Neural crest cell (in vitro differentiated cells): ENCODE results near the gene SPHK1. TPM values are rescaled to one million over a fixed set of nuclear protein-coding genes. Genes with fewer than 3 reads are reported as not detected.
A peak's percentile ranks its signal among the peaks of the same experiment; 100 is the strongest.

Source experiments
- DNase-seq: peaks from one replicate; pipeline ENCODE4 v3.0.0; 2021; ENCODE audit warnings: low read depth, mixed read lengths, low spot score
- H3K27ac Mint-ChIP-seq: one replicate; pipeline ENCODE4 v1.8.0; 2021; ENCODE audit warnings: mild to moderate bottlenecking, mixed read lengths; ENCODE audit not compliant: unreplicated experiment
- H3K27me3 Mint-ChIP-seq: 2 replicates; pipeline ENCODE4 v1.8.0; 2021; ENCODE audit warnings: low read depth, mild to moderate bottlenecking, mixed read lengths
- H3K36me3 Mint-ChIP-seq: 2 replicates; pipeline ENCODE4 v1.8.0; 2021; ENCODE audit warnings: low read depth, mild to moderate bottlenecking, mixed read lengths
- H3K4me1 Mint-ChIP-seq: 2 replicates; pipeline ENCODE4 v1.8.0; 2021; ENCODE audit warnings: mixed read lengths
- H3K4me3 Mint-ChIP-seq: one replicate; pipeline ENCODE4 v1.8.0; 2021; ENCODE audit warnings: mild to moderate bottlenecking, mixed read lengths
- H3K9me3 Mint-ChIP-seq: 2 replicates; pipeline ENCODE4 v1.8.0; 2021; ENCODE audit warnings: mixed read lengths
- CTCF ChIP-seq: fragments of 200-600 bp; sonication (generic); conservative IDR thresholded peaks from 2 replicates; pipeline ENCODE4 v1.5.0; 2021; ENCODE audit warnings: antibody characterized with exemption, mild to moderate bottlenecking
- total RNA-seq: library from RNA; stranded (reverse); gene quantifications from 2 replicates; pipeline ENCODE4 v1.2.1, GENCODE V29; 2021

Gene SPHK1
- total RNA-seq, 1 donor from 2014 or later: 21.1 TPM

GRCh38 chr17:76371656-76372628, 12.5 kb upstream of the SPHK1 start:
- H3K27ac Mint-ChIP-seq: no peak overlapping the region
- peaks cover 45% of the 10 kb centered on the region for H3K4me1 Mint-ChIP-seq
- no peak overlapping the region for H3K4me3 Mint-ChIP-seq
- no peaks in the 10 kb centered on the region for H3K9me3 Mint-ChIP-seq
- no peak for DNase-seq
- no peak for TF ChIP-seq CTCF
- H3K36me3 Mint-ChIP-seq: no peaks in the 10 kb centered on the region
- H3K27me3 Mint-ChIP-seq: no peaks in the 10 kb centered on the region

- no peak for DNase-seq
- Mint-ChIP-seq H3K27me3 (peaks cover 6% of the 10 kb centered on the region), H3K36me3 (peaks cover 6% of the 10 kb centered on the region), H3K27ac (peak overlapping the region; percentile 27), H3K9me3 (peaks cover 2% of the 10 kb centered on the region), H3K4me3 (no peak overlapping the region), H3K4me1 (peaks cover 51% of the 10 kb centered on the region)
- no peak for TF ChIP-seq CTCF
These were observed 7.9 kb upstream of the SPHK1 start for GRCh38 chr17:76376318-76377133.

- peaks cover 6% of the 10 kb centered on the region for H3K36me3 Mint-ChIP-seq
These were observed 5.7 kb upstream of the SPHK1 start for GRCh38 chr17:76378548-76379274.

GRCh38 chr17:76379275-76379641, 5.2 kb upstream of the SPHK1 start:
- no peak for TF ChIP-seq CTCF
- Mint-ChIP-seq H3K4me3 (peak overlapping the region; percentile 85), H3K9me3 (peaks cover 2% of the 10 kb centered on the region), H3K27ac (no peak overlapping the region), H3K27me3 (peaks cover 15% of the 10 kb centered on the region), H3K36me3 (peaks cover 6% of the 10 kb centered on the region), H3K4me1 (peaks cover 52% of the 10 kb centered on the region)
- DNase-seq: no peak

More at GRCh38 chr17:76378548-76379274, 5.7 kb upstream of the SPHK1 start:
- Mint-ChIP-seq H3K27me3 (peaks cover 14% of the 10 kb centered on the region), H3K4me1 (peaks cover 53% of the 10 kb centered on the region), H3K4me3 (no peak overlapping the region), H3K27ac (no peak overlapping the region), H3K9me3 (peaks cover 2% of the 10 kb centered on the region)
- TF ChIP-seq CTCF: no peak
- DNase-seq: no peak
